Measurements from ENCODE around the gene DNM1. TPM values are rescaled to one million over a fixed set of nuclear protein-coding genes. Genes with fewer than 3 reads are reported as not detected.
"Not testable (repeated sequence)": the region's sequence is repeated elsewhere in the genome, so short reads cannot be mapped to it uniquely, and the experiment has no call there.

Gene DNM1
- total and polyA plus RNA-seq, 7 donors: 1.1 to 5.4 (median 2.1) TPM

DNA sequence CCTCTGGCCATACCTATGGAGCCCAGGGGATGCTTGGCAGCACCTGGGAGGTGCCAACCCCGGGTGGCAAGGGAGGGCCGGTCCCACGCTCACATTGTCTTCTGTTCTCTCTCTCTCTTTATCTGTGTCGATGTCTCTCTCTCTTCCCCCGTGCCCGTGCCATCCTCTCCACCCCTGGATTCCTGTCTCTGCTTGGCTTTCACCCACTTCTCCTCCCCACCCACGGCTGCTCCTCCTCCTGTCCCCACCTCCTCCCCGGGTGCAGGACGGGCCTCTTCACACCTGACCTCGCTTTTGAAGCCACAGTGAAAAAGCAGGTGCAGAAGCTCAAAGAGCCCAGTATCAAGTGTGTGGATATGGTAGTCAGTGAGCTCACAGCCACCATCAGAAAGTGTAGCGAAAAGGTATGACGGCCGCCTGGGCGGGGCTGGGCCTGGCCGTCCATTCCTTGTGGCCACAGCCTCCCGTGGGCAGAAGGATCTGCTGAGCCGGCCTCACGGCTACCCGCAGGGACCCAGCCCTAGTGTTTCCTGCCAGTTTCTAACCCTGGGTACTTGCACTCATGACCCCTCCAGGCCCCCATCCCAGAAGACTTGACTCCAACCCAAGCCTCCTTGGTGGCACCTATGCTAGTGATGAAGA is 22.7 kb downstream of the DNM1 start:
- Histone ChIP-seq H3K4me1 (no peaks in the 10 kb centered on the region), H3K4me3 (no peak overlapping the region), H3K36me3 (ENCODE audit: insufficient read depth in 1 of 2, low read depth in 1 of 2) (no peaks in the 10 kb centered on the region), H3K27ac (no peak overlapping the region), H3K27me3 (ENCODE audit: insufficient read depth in 3 of 3, low read length in 2 of 3) (no peaks in the 10 kb centered on the region), H3K9me3 (no peaks in the 10 kb centered on the region)
- WGBS, 3 donors: 74 to 84% (median 77%) methylated on average over 13 to 19 of the region's 19 CpGs
- no peak for DNase-seq
- TF ChIP-seq, protein P1, sequence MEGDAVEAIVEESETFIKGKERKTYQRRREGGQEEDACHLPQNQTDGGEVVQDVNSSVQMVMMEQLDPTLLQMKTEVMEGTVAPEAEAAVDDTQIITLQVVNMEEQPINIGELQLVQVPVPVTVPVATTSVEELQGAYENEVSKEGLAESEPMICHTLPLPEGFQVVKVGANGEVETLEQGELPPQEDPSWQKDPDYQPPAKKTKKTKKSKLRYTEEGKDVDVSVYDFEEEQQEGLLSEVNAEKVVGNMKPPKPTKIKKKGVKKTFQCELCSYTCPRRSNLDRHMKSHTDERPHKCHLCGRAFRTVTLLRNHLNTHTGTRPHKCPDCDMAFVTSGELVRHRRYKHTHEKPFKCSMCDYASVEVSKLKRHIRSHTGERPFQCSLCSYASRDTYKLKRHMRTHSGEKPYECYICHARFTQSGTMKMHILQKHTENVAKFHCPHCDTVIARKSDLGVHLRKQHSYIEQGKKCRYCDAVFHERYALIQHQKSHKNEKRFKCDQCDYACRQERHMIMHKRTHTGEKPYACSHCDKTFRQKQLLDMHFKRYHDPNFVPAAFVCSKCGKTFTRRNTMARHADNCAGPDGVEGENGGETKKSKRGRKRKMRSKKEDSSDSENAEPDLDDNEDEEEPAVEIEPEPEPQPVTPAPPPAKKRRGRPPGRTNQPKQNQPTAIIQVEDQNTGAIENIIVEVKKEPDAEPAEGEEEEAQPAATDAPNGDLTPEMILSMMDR (IDR thresholded peaks at IDR 0.05): no peak
- no peak for ATAC-seq
- intact Hi-C loops (cut with DNase I): no loop called here

DNA sequence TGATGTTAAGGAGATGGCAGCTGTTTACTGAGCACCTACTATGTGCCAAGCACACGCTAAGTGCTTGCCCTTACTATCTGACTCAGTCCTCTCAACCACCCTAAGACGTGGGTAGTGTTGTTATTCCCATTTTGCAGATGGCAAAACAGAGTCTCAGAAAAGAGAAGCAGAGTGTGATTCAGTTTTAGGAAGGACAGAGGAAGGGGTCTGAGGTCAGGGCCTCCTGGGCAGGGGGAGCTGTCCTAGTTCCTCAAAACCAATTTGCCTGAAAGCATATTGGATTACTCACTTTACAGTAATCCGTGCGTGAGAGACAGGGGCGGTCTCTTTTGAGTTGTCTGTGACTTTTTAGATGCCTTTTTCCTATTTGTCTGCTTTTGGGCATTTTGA is 23.2 kb downstream of the DNM1 start:
- Histone ChIP-seq H3K27ac (no peak overlapping the region), H3K36me3 (ENCODE audit: insufficient read depth in 1 of 2, low read depth in 1 of 2) (no peaks in the 10 kb centered on the region), H3K4me1 (no peaks in the 10 kb centered on the region), H3K27me3 (ENCODE audit: insufficient read depth in 3 of 3, low read length in 2 of 3) (no peaks in the 10 kb centered on the region), H3K4me3 (no peak overlapping the region), H3K9me3 (no peaks in the 10 kb centered on the region)
- ATAC-seq (no peak), DNase-seq (no peak)
- TF ChIP-seq, protein P1 (IDR thresholded peaks at IDR 0.05): no peak
- intact Hi-C loops (cut with DNase I): no loop called here
- 77 to 78% (median 78%) methylated on average over 5 of the region's 5 CpGs for WGBS, 3 donors

DNA sequence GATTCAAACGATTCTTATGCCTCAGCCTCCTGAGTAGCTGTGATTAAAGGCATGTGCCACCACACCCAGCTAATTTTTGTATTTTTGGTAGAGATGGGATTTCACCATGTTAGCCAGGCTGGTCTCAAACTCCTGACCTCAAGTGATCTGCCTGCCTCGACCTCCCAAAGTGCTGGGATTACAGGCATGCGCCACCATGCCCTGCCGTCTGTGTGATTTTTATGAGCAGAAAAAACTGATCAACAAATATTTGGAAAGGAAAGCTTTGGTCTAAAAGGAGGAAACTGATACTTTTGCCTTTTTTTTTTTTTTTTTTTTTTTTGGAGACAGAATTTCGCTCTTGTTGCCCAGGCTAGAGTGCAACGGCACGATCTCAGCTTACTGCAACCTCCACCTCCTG is 27.7 kb downstream of the DNM1 start:
- H3K27ac ChIP-seq; intact Hi-C loops (cut with DNase I); DNase-seq; ATAC-seq; H3K27me3 ChIP-seq (ENCODE audit: insufficient read depth in 3 of 3, low read length in 2 of 3); H3K4me1 ChIP-seq; H3K36me3 ChIP-seq (ENCODE audit: insufficient read depth in 1 of 2, low read depth in 1 of 2); H3K9me3 ChIP-seq; H3K4me3 ChIP-seq: not testable (repeated sequence)
- 62 to 72% (median 68%) methylated on average over 6 to 7 of the region's 7 CpGs for WGBS, 3 donors

DNA sequence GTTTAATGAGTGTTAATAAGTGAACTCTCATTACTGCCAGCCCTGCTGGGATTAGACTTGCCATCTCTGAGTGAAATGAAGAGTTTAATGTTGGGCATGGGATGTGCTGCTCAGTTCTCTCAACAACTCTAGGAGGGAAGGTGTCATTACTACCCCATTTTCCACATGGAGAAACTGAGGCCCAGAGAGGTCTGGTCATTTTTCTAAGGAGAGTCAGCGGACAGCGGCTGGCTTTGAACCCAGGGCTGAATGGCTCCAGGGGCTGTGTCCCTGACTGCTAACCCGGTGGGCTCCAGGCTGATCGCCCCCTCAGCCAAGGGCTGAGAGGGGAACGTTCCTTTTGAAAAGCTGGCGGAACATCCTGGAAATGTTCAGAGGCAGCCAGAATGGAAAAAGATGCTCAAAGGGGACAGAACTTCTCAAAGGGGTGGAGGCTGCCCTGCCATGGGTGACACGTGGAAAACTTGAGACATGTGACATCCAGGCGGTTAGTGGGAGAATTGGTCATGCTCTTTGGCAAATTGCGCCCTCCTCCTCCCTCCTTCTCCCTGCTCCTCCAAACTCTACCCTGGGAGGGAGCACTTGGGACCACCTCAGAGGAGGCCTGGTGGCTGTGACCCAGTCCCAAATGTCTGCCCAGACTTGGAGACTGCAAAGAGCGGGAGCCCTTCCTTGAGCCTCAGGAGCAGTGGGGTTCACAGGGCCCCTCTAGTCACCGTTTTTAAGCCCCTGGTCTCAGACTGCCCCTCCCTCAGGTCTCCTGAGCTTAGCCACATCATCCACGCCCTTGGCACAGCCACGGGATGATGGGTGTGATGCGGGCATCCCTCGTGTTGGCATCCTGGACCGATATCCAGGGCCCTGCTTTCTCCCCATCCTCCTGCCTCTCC is 28.7 kb downstream of the DNM1 start:
- 45 to 51% (median 46%) methylated on average over 15 to 16 of the region's 16 CpGs for WGBS, 3 donors
- Histone ChIP-seq H3K9me3 (no peaks in the 10 kb centered on the region), H3K27ac (no peak overlapping the region), H3K4me1 (no peaks in the 10 kb centered on the region), H3K4me3 (no peak overlapping the region), H3K36me3 (ENCODE audit: insufficient read depth in 1 of 2, low read depth in 1 of 2) (no peaks in the 10 kb centered on the region), H3K27me3 (ENCODE audit: insufficient read depth in 3 of 3, low read length in 2 of 3) (no peaks in the 10 kb centered on the region)
- ATAC-seq (peak in 3 of 4 donors; percentile 21 to 55 (median 26)), DNase-seq (peak in 1 of 2 donors; percentile 67)
- TF ChIP-seq, protein P1 (IDR thresholded peaks at IDR 0.05): no peak
- intact Hi-C loops (cut with DNase I): no loop called here
